Panc1 (cell line): ENCODE data around the gene OR51B5. TPM values are rescaled to one million over a fixed set of nuclear protein-coding genes. Genes with fewer than 3 reads are reported as not detected.
"Not testable (repeated sequence)": the region's sequence is repeated elsewhere in the genome, so short reads cannot be mapped to it uniquely, and the experiment has no call there.

Experiments
- ATAC-seq: fragments of 200-7000 bp; cut with Tn5 transposase; 2 replicates; pipeline ENCODE4 v1.9.1; 2020; ENCODE audit warnings: mild to moderate bottlenecking, moderate library complexity
- BruUV-seq: library from RNA; stranded (reverse); fragments of 400-500 nt; replicated peaks from 2 replicates; lab custom pipeline; 2021; lab: Mats Ljungman, UMichigan
- CTCF ChIA-PET: fragments of 300-600 bp; sonication (Branson Sonifier 250); formaldehyde crosslinking; loops from one replicate; lab custom pipeline; 2022; ENCODE audit warnings: antibody characterized with exemption; lab: Charles Lee
- POLR2A ChIA-PET: fragments of 300-600 bp; sonication (Branson Sonifier 250); formaldehyde crosslinking; loops from one replicate; lab custom pipeline; 2022; ENCODE audit warnings: antibody characterized with exemption; lab: Charles Lee
- DNase-seq: peaks from one replicate; pipeline ENCODE4 v3.0.0-alpha.2; 2010; ENCODE audit warnings: low read depth, low spot score
- H3K27ac ChIP-seq: 2 replicates; pipeline ENCODE4 v1.5.1; 2011; ENCODE audit warnings: mild to moderate bottlenecking, low read length, inconsistent platforms
- H3K27me3 ChIP-seq: fragments of 200-500 bp; sonication (Bioruptor generic); 2 replicates; pipeline ENCODE4 v1.6.0; 2014; ENCODE audit warnings: low read length, inconsistent platforms; ENCODE audit not compliant: control insufficient read depth, insufficient read depth
- H3K36me3 ChIP-seq: fragments of 200-500 bp; sonication (Bioruptor generic); 2 replicates; pipeline ENCODE4 v1.5.1; 2014; ENCODE audit warnings: inconsistent platforms, mild to moderate bottlenecking, low read length, moderate library complexity; ENCODE audit not compliant: control insufficient read depth, insufficient read depth
- H3K4me1 ChIP-seq: 2 replicates; pipeline ENCODE4 v1.5.1; 2011; ENCODE audit warnings: inconsistent platforms, mild to moderate bottlenecking, low read length, moderate library complexity; ENCODE audit not compliant: control insufficient read depth, insufficient read depth
- H3K4me3 ChIP-seq, 2 experiments: 2 replicates each; pipeline ENCODE4 v1.5.1; 2011 to 2012; ENCODE audit warnings: low read depth in 2 of 2, low read length in 2 of 2, mild to moderate bottlenecking in 2 of 2, inconsistent platforms in 1 of 2, moderate library complexity in 1 of 2
- H3K9me3 ChIP-seq: fragments of 200-500 bp; sonication (Bioruptor generic); 2 replicates; pipeline ENCODE4 v1.5.1; 2014; ENCODE audit warnings: low read depth, mild to moderate bottlenecking, inconsistent platforms, low read length, moderate library complexity; ENCODE audit not compliant: control insufficient read depth, insufficient read depth
- POLR2AphosphoS5 ChIP-seq: IDR thresholded peaks from 2 replicates; pipeline ENCODE4 v1.6.1; 2012; ENCODE audit warnings: mild to moderate bottlenecking, low read depth, low read length, moderate library complexity
- REST ChIP-seq, 2 experiments: IDR thresholded peaks; 2 replicates each; pipeline ENCODE4 v1.6.1; 2011 to 2012; ENCODE audit warnings: low read depth in 2 of 2, control low read depth in 1 of 2, low read length in 1 of 2, mild to moderate bottlenecking in 1 of 2, moderate library complexity in 1 of 2; ENCODE audit not compliant: insufficient read depth in 1 of 2
- SIN3A ChIP-seq: IDR thresholded peaks from 2 replicates; pipeline ENCODE4 v1.6.1; 2012; ENCODE audit warnings: low read depth, mild to moderate bottlenecking, low read length, moderate library complexity, borderline replicate concordance; ENCODE audit not compliant: insufficient read depth
- TCF7L2 ChIP-seq: IDR thresholded peaks from 2 replicates; pipeline ENCODE4 v1.6.1; 2011; ENCODE audit warnings: mild to moderate bottlenecking, low read depth, low read length, inconsistent platforms
- in situ Hi-C: cut with HindIII; loops from 2 replicates; pipeline ENCODE4 v1.10.0; 2016; ENCODE audit warnings: low sequenced_read_pairs, low pct_unique_long_range_greater_than_20kb
- intact Hi-C: fragments of 100-400 bp; cut with micrococcal nuclease; formaldehyde crosslinking; loops from one replicate; pipeline ENCODE4 v1.10.0; 2022; ENCODE audit not compliant: unreplicated experiment
- total RNA-seq: library from RNA; stranded (reverse); gene quantifications from one replicate; pipeline ENCODE4 v1.2.1, GENCODE V29; 2021; ENCODE audit not compliant: unreplicated experiment
- TF ChIP-seq, protein P1 (sequence below): fragments of 450-650 bp; IDR thresholded peaks from 2 replicates; pipeline ENCODE4 v1.5.1; 2017; ENCODE audit warnings: mild to moderate bottlenecking

OR51B5 gene
- total RNA-seq, 1 experiment from 2014 or later: not detected

GRCh38 chr11:5362017-5362625 lies 18.8 kb upstream of the OR51B5 start:
- Histone ChIP-seq H3K27me3 (no peaks in the 10 kb centered on the region; the same call in 1 of the 2 replicates), H3K27ac (no peak overlapping the region), H3K9me3 (no peaks in the 10 kb centered on the region), H3K4me1 (no peaks in the 10 kb centered on the region), H3K36me3 (no peaks in the 10 kb centered on the region), H3K4me3 (no peak overlapping the region)
- TF ChIP-seq, protein P1, sequence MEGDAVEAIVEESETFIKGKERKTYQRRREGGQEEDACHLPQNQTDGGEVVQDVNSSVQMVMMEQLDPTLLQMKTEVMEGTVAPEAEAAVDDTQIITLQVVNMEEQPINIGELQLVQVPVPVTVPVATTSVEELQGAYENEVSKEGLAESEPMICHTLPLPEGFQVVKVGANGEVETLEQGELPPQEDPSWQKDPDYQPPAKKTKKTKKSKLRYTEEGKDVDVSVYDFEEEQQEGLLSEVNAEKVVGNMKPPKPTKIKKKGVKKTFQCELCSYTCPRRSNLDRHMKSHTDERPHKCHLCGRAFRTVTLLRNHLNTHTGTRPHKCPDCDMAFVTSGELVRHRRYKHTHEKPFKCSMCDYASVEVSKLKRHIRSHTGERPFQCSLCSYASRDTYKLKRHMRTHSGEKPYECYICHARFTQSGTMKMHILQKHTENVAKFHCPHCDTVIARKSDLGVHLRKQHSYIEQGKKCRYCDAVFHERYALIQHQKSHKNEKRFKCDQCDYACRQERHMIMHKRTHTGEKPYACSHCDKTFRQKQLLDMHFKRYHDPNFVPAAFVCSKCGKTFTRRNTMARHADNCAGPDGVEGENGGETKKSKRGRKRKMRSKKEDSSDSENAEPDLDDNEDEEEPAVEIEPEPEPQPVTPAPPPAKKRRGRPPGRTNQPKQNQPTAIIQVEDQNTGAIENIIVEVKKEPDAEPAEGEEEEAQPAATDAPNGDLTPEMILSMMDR: no peak
- TF ChIP-seq SIN3A (no peak), REST (IDR thresholded peaks at IDR 0.05; ENCODE audit: insufficient read depth in 1 of 2, low read depth in 2 of 2, low read length in 1 of 2) (no peak), POLR2AphosphoS5 (no peak), TCF7L2 (no peak)
- ATAC-seq: no peak
- ChIA-PET CTCF (no interaction called here), POLR2A (no interaction called here)
- in situ Hi-C loops (no loop called here), intact Hi-C loops (no loop called here)
- BruUV-seq: no TSS peak
- DNase-seq: no peak

DNA sequence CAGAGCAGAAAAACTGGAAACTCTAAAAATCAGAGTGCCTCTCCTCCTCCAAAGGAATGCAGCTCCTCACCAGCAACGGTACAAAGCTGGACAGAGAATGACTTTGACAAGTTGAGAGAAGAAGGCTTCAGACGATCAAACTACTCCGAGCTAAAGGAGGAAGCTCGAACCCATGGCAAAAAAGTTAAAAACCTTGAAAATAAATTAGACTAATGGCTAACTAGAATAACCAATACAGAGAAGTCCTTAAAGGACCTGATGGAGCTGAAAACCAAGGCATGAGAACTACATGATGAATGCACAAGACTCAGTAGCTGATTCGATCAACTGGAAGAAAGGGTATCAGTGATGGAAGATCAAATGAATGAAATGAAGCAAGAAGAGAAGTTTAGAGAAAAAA lies 12.7 kb upstream of the OR51B5 start:
- intact Hi-C loops, H3K4me1 ChIP-seq, ATAC-seq, BruUV-seq, CTCF ChIA-PET, H3K27ac ChIP-seq, DNase-seq, H3K9me3 ChIP-seq, H3K36me3 ChIP-seq, POLR2A ChIA-PET, H3K4me3 ChIP-seq, in situ Hi-C loops, H3K27me3 ChIP-seq: not testable (repeated sequence)

- no peak for ATAC-seq
- CTCF ChIA-PET: no interaction called here
- in situ Hi-C loops: no loop called here
Observed at GRCh38 chr11:5351208-5351607, 7.9 kb upstream of the OR51B5 start, which contains the start of gene OR51B6. OR51B6 (plus strand) TSS chr11:5351508; CDS start chr11:5351508, 0 bp downstream.

More at GRCh38 chr11:5351208-5351607, 7.9 kb upstream of the OR51B5 start, which contains the start of gene OR51B6:
- no peak within 1 kb of the TSS for H3K4me3 ChIP-seq
- no TSS peak for BruUV-seq
- H3K9me3 ChIP-seq: no peaks in the 10 kb centered on the region
- no peaks in the 10 kb centered on the region; the same call in 1 of the 2 replicates for H3K27me3 ChIP-seq
- H3K36me3 ChIP-seq: no peaks in the 10 kb centered on the region
- POLR2A ChIA-PET: no interaction called here
- H3K27ac ChIP-seq: no peak within 1 kb of the TSS
- no peak for DNase-seq
- no peaks in the 10 kb centered on the region for H3K4me1 ChIP-seq
- no peak for TF ChIP-seq POLR2AphosphoS5
- TF ChIP-seq REST (IDR thresholded peaks at IDR 0.05; ENCODE audit: insufficient read depth in 1 of 2, low read depth in 2 of 2, low read length in 1 of 2): no peak
- TF ChIP-seq, protein P1: no peak
- no peak for TF ChIP-seq SIN3A
- no peak for TF ChIP-seq TCF7L2
- intact Hi-C loops: no loop called here
